Loucy (cell line): ENCODE data around the gene GFY.

ENCODE experiments used
- H2AFZ ChIP-seq: fragments of 200-600 bp; sonication (generic); 2 replicates; pipeline ENCODE4 v1.6.0; 2016; ENCODE audit warnings: antibody characterized with exemption, mild to moderate bottlenecking, low read length, moderate library complexity
- H3F3A ChIP-seq: fragments of 200-600 bp; 2 replicates; pipeline ENCODE4 v1.6.0; 2016; ENCODE audit warnings: antibody characterized with exemption, low read depth, mild to moderate bottlenecking
- H3K27me3 ChIP-seq: fragments of 200-600 bp; sonication (generic); 2 replicates; pipeline ENCODE4 v1.6.1; 2014; ENCODE audit warnings: low read length, mild to moderate bottlenecking; ENCODE audit not compliant: insufficient read depth, poor library complexity, severe bottlenecking
- H3K36me3 ChIP-seq: fragments of 200-600 bp; sonication (generic); 2 replicates; pipeline ENCODE4 v1.6.1; 2016; ENCODE audit warnings: low read length; ENCODE audit not compliant: insufficient read depth
- H3K4me1 ChIP-seq: fragments of 200-600 bp; sonication (generic); 2 replicates; pipeline ENCODE4 v1.5.1; 2014; ENCODE audit warnings: low read length, mild to moderate bottlenecking; ENCODE audit not compliant: insufficient read depth, poor library complexity, severe bottlenecking
- H3K4me2 ChIP-seq: fragments of 200-600 bp; sonication (generic); 2 replicates; pipeline ENCODE4 v1.6.0; 2014; ENCODE audit warnings: antibody characterized with exemption, low read length, low read depth, mild to moderate bottlenecking; ENCODE audit not compliant: poor library complexity, severe bottlenecking
- H3K4me3 ChIP-seq: fragments of 200-600 bp; sonication (generic); 2 replicates; pipeline ENCODE4 v1.5.1; 2014; ENCODE audit warnings: low read length, mild to moderate bottlenecking, mixed read lengths; ENCODE audit not compliant: poor library complexity, severe bottlenecking
- H3K79me2 ChIP-seq: fragments of 200-600 bp; sonication (generic); 2 replicates; pipeline ENCODE4 v1.6.1; 2014; ENCODE audit warnings: low read length; ENCODE audit not compliant: insufficient read depth
- H3K9ac ChIP-seq: fragments of 200-600 bp; sonication (generic); 2 replicates; pipeline ENCODE4 v1.6.0; 2014; ENCODE audit warnings: mild to moderate bottlenecking, low read depth, low read length, moderate library complexity; ENCODE audit not compliant: poor library complexity, severe bottlenecking
- H3K9me2 ChIP-seq: fragments of 200-600 bp; sonication (generic); replicated peaks from 2 replicates; pipeline ENCODE4 v1.6.1; 2016; ENCODE audit warnings: low read depth, low read length, mixed read lengths
- H3K9me3 ChIP-seq: fragments of 200-600 bp; sonication (generic); 2 replicates; pipeline ENCODE4 v1.6.1; 2014; ENCODE audit warnings: mild to moderate bottlenecking, antibody characterized with exemption, low read length, low read depth; ENCODE audit not compliant: insufficient read depth
- H4K20me1 ChIP-seq: fragments of 200-600 bp; sonication (generic); 2 replicates; pipeline ENCODE4 v1.6.0; 2014; ENCODE audit warnings: antibody characterized with exemption, low read length, mild to moderate bottlenecking; ENCODE audit not compliant: insufficient read depth, poor library complexity, severe bottlenecking
- EZH2phosphoT487 ChIP-seq: fragments of 200-600 bp; IDR thresholded peaks from 2 replicates; pipeline ENCODE4 v1.6.1; 2018; ENCODE audit warnings: antibody characterized with exemption, mild to moderate bottlenecking, moderate library complexity, borderline replicate concordance
- TF ChIP-seq, protein P1 (sequence below): fragments of 200-600 bp; sonication (generic); conservative IDR thresholded peaks from 2 replicates; pipeline ENCODE4 v1.5.1; 2014; ENCODE audit warnings: mild to moderate bottlenecking, antibody characterized with exemption, low read length

The GFY gene

DNA sequence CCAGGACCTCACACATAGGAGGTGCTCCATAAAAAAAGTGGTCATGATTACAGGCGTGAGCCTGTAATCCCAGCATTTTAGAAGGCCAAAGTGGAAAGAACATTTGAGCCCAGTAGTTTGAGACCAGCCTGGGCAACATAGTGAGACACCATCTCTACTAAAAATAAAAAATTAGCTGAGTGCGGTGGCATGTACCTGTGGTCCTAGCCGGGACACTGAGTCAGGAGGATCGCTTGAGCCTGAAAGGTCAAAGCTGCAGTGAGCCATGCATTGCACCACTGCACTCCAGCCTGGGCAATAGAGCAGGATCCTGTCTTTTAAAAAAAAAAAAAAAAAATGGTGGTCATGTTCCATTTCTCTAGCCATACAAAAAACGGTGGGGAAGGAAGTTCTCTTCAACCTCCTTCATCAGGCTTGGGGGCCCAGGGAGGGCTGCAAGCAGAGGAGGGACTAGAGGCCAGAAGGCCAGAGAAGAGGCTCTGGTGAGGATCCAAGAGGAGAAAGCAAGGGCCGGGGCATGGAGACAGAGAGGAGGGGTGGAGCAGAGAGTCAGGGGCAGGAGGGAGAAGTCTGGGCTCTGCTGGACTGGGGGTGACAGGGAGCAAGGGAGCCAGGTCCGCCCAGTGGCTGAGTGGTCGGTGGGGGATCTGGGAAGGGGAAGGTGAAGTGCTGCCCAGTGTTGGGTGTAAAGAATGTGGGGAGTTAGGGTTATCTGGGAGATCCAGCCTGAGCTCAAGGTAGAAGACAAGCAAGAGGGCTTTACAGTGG, 28.3 kb upstream of the GFY start:
- no peaks in the 10 kb centered on the region for H3K27me3 ChIP-seq
- no peaks in the 10 kb centered on the region for H3K9me2 ChIP-seq
- H3K4me3 ChIP-seq, result no peak overlapping the region
- no peaks in the 10 kb centered on the region for H3K79me2 ChIP-seq
- H4K20me1 ChIP-seq, result no peaks in the 10 kb centered on the region
- H3K9ac ChIP-seq, result no peak overlapping the region
- TF ChIP-seq EZH2phosphoT487, result no peak
- TF ChIP-seq, protein P1, sequence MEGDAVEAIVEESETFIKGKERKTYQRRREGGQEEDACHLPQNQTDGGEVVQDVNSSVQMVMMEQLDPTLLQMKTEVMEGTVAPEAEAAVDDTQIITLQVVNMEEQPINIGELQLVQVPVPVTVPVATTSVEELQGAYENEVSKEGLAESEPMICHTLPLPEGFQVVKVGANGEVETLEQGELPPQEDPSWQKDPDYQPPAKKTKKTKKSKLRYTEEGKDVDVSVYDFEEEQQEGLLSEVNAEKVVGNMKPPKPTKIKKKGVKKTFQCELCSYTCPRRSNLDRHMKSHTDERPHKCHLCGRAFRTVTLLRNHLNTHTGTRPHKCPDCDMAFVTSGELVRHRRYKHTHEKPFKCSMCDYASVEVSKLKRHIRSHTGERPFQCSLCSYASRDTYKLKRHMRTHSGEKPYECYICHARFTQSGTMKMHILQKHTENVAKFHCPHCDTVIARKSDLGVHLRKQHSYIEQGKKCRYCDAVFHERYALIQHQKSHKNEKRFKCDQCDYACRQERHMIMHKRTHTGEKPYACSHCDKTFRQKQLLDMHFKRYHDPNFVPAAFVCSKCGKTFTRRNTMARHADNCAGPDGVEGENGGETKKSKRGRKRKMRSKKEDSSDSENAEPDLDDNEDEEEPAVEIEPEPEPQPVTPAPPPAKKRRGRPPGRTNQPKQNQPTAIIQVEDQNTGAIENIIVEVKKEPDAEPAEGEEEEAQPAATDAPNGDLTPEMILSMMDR, result no peak
- no peaks in the 10 kb centered on the region for H3K9me3 ChIP-seq
- no peak overlapping the region for H2AFZ ChIP-seq
- no peaks in the 10 kb centered on the region for H3F3A ChIP-seq
- peaks cover 34% of the 10 kb centered on the region for H3K4me1 ChIP-seq
- H3K36me3 ChIP-seq, result no peaks in the 10 kb centered on the region
- H3K4me2 ChIP-seq, result no peak overlapping the region

DNA sequence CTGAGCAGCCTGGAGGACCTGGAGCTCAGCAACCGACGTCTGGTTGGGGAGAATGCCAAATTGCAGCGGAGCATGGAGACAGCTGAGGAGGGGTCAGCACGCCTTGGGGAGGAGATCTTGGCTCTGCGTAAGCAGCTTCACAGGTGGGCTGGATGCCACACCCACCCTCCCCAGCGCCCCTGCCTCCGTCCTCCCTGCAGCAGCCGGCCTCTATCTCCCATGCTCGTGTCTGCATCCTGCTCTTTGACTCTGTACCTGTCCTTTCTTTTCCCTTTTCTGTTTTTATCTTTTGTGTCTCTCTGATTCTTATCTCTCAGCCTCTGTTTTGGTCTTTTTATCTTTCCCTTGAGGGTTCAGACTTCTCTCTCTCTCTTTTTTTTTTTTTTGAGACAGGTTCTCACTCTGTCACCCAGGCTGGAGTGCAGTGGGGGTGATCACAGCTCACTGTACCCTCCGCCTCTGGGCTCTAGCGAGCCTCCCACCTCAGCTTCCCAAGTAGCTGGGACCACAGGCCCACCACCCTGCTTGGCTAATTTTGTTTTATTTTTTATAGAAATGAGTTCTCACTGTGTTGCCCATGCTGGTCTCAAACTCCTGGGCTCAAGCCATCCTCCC, 27.1 kb upstream of the GFY start:
- H3K79me2 ChIP-seq, result no peaks in the 10 kb centered on the region
- no peak for TF ChIP-seq EZH2phosphoT487
- TF ChIP-seq, protein P1, result no peak
- peak overlapping the region; percentile 55 for H3K9ac ChIP-seq
- H3K4me1 ChIP-seq, result peaks cover 34% of the 10 kb centered on the region
- no peaks in the 10 kb centered on the region for H4K20me1 ChIP-seq
- H3K36me3 ChIP-seq, result no peaks in the 10 kb centered on the region
- no peaks in the 10 kb centered on the region for H3K9me3 ChIP-seq
- peak overlapping the region; percentile 28; the same call in 1 of the 2 replicates for H2AFZ ChIP-seq
- no peaks in the 10 kb centered on the region for H3K27me3 ChIP-seq
- no peak overlapping the region for H3K4me3 ChIP-seq
- no peaks in the 10 kb centered on the region for H3K9me2 ChIP-seq
- H3K4me2 ChIP-seq, result peak overlapping the region; percentile 27
- no peaks in the 10 kb centered on the region for H3F3A ChIP-seq

DNA sequence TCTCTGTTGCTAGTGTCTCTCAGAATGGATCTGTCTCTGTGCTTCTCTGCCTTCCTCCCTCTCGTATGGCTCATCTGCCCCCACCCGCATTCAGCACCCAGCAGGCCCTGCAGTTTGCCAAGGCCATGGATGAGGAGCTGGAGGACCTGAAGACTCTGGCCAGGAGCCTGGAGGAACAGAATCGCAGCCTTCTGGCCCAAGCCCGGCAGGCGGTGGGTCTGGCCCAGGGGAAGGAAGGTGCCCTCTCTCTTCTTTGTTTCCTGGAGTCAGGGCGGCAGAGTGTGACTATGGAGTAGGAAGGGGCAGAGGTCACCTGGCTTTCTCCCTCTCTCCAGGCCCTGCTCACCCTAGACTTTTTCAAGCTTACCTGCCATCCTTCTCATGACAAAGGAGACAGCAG, 26.3 kb upstream of the GFY start:
- no peak for TF ChIP-seq EZH2phosphoT487
- TF ChIP-seq, protein P1, result no peak
- Histone ChIP-seq H3K4me1 (peaks cover 41% of the 10 kb centered on the region), H3F3A (no peaks in the 10 kb centered on the region), H4K20me1 (no peaks in the 10 kb centered on the region), H3K9ac (peak overlapping the region; percentile 55), H3K9me2 (no peaks in the 10 kb centered on the region), H3K4me3 (no peak overlapping the region), H3K79me2 (no peaks in the 10 kb centered on the region), H2AFZ (peak overlapping the region; percentile 28; the same call in 1 of the 2 replicates), H3K36me3 (no peaks in the 10 kb centered on the region), H3K4me2 (peak overlapping the region; percentile 27), H3K27me3 (no peaks in the 10 kb centered on the region), H3K9me3 (no peaks in the 10 kb centered on the region)
